SJSA1 (cell line): Measurements from ENCODE around the gene SWT1. TPM values are rescaled to one million over a fixed set of nuclear protein-coding genes. Genes with fewer than 3 reads are reported as not detected.
"Not testable (repeated sequence)": the region's sequence is repeated elsewhere in the genome, so short reads cannot be mapped to it uniquely, and the experiment has no call there.

ENCODE experiments used
- DNase-seq, 2 experiments: peaks; one replicate each; pipeline ENCODE4 v3.0.0-alpha.2; 2015 to 2020; ENCODE audit warnings: low spot score in 2 of 2, low read depth in 1 of 2
- H3K27ac ChIP-seq: fragments of 250-450 bp; sonication (Bioruptor Pico); 2 replicates; pipeline ENCODE4 v1.5.1; 2020; ENCODE audit warnings: mild to moderate bottlenecking, moderate library complexity
- H3K27me3 ChIP-seq: fragments of 250-450 bp; sonication (Bioruptor Pico); replicated peaks from 2 replicates; pipeline ENCODE4 v1.5.1; 2020; ENCODE audit warnings: mild to moderate bottlenecking, moderate library complexity
- H3K36me3 ChIP-seq: fragments of 250-450 bp; sonication (Bioruptor Pico); 2 replicates; pipeline ENCODE4 v1.5.1; 2020; ENCODE audit warnings: mild to moderate bottlenecking
- H3K4me1 ChIP-seq: fragments of 250-450 bp; sonication (Bioruptor Pico); replicated peaks from 2 replicates; pipeline ENCODE4 v1.6.1; 2021; ENCODE audit warnings: mild to moderate bottlenecking
- H3K4me3 ChIP-seq: fragments of 250-450 bp; sonication (Bioruptor Pico); 2 replicates; pipeline ENCODE4 v1.5.1; 2020; ENCODE audit warnings: mild to moderate bottlenecking
- H3K9me3 ChIP-seq: fragments of 250-450 bp; sonication (Bioruptor Pico); replicated peaks from 2 replicates; pipeline ENCODE4 v1.5.1; 2020; ENCODE audit warnings: mild to moderate bottlenecking
- total RNA-seq: library from RNA; depleted of rRNA; stranded (reverse); fragments of >200 nt; shearing (Covaris generic); gene quantifications from 2 replicates; pipeline ENCODE4 v1.2.3, GENCODE V29; 2014

Gene SWT1
- total RNA-seq, 1 experiment from 2014 or later = 1.5 TPM

DNA sequence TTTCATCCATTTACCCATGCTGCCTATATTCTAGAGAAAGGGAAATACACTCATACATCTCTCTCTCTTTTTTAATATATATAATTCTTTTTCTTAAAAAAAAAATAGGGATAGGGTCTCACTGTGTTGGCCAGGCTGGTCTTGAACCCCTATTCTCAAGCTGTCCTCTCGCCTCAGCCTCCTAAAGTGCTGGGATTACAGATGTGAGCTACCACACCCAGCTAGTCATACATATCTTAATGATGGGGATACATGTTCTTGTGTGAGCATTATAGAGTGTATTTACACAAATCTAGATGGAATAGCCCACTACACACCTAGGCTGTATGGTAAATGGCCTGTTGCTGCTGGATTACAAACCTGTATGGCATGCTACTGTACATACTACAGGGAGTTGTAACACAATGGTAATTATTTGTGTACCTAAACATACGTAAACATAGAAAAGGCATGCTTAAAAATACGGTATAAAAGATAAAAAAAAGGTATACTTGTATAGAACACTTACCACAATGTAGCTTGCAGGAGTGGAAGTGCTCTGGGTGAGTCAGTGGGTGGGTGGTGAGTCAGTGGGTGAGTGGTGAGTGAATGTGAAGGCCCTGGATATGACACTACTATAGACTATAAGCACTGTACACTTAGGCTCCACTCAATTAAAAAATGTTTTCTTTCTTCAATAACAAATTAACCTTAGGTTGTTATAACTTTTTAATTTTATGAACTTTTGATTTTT, 87.2 kb downstream of the SWT1 start:
- no peaks in the 10 kb centered on the region for H3K36me3 ChIP-seq

DNA sequence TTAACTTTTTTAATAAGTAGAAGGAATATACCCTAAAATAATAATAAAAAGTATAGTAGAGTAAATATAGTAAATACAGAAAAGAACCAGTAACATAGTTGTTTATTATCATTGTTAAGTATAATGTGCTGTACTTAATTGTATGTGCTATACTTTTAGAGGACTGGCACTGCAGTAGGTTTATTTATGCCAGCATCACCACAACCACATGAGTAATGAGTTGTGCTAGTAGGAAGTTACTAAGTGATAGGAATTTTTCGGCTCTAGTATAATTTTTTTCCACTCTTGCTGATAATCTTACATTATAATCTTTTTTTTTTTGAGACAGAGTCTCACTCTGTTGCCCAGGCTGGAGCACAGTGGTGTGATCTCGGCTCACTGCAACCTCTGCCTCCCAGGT, 88.5 kb downstream of the SWT1 start:
- H3K4me1 ChIP-seq = peaks cover 15% of the 10 kb centered on the region
- no peak overlapping the region for H3K4me3 ChIP-seq
- no peaks in the 10 kb centered on the region for H3K27me3 ChIP-seq
- no peaks in the 10 kb centered on the region for H3K36me3 ChIP-seq
- no peak overlapping the region for H3K27ac ChIP-seq
- H3K9me3 ChIP-seq = no peaks in the 10 kb centered on the region
- no peak for DNase-seq

More for the DNA sequence above, 87.2 kb downstream of the SWT1 start:
- H3K27ac ChIP-seq = no peak overlapping the region
- no peaks in the 10 kb centered on the region for H3K9me3 ChIP-seq
- peaks cover 15% of the 10 kb centered on the region for H3K4me1 ChIP-seq
- H3K4me3 ChIP-seq = no peak overlapping the region
- H3K27me3 ChIP-seq = no peaks in the 10 kb centered on the region
- DNase-seq = peak; percentile 52 to 79

DNA sequence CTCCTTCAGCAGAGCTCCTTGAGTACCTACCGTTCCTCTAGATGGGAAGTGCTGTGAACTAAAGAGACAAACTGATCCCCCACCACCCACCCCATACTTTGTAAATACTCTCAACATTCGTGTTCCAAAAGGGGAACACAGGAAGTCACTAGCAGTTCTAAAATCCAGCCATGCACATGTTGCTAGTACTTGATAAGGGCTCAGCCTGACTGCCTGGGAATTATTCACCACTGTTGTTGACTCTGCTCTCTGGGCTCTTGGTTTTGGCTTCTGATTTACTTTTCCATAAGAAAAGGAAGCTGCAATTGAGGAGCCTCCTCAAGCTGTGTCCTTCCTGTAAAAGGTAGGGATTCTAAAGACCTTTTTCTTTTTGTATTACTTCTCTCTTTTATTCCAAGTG, 92.6 kb downstream of the SWT1 start:
- DNase-seq = no peak
- no peak overlapping the region for H3K4me3 ChIP-seq
- H3K4me1 ChIP-seq = peaks cover 11% of the 10 kb centered on the region
- no peaks in the 10 kb centered on the region for H3K9me3 ChIP-seq
- no peak overlapping the region for H3K27ac ChIP-seq
- no peaks in the 10 kb centered on the region for H3K27me3 ChIP-seq
- no peaks in the 10 kb centered on the region for H3K36me3 ChIP-seq

DNA sequence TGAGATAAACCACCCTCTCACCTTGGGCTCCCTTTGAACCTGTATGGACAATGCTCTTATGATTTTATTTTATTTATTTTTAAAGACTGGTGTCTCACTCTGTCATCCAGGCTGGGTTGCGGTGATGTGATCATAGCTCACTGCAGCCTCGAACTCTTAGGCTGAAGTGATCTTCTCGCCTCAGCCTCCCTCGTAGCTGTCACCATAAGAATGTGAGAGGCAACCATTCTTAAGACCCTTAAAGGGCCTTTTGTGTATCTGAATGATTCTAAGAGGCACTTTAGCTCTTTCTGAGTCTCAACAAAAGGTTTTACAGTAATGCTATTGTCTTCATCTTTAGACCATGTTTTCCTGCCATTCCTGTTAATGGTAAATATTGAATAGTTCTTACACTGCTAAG, 93.1 kb downstream of the SWT1 start:
- Histone ChIP-seq H3K4me1 (peaks cover 8% of the 10 kb centered on the region), H3K36me3 (no peaks in the 10 kb centered on the region), H3K4me3 (no peak overlapping the region), H3K9me3 (no peaks in the 10 kb centered on the region), H3K27ac (no peak overlapping the region), H3K27me3 (no peaks in the 10 kb centered on the region)
- no peak for DNase-seq

DNA sequence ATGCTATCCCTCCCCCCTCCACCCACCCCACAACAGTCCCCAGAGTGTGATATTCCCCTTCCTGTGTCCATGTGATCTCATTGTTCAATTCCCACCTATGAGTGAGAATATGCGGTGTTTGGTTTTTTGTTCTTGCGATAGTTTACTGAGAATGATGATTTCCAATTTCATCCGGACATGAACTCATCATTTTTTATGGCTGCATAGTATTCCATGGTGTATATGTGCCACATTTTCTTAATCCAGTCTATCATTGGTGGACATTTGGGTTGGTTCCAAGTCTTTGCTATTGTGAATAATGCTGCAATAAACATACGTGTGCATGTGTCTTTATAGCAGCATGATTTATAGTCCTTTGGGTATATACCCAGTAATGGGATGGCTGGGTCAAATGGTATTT, 95.0 kb downstream of the SWT1 start:
- not testable (repeated sequence) for DNase-seq, H3K27ac ChIP-seq, H3K36me3 ChIP-seq, H3K4me1 ChIP-seq, H3K27me3 ChIP-seq, H3K9me3 ChIP-seq, H3K4me3 ChIP-seq

DNA sequence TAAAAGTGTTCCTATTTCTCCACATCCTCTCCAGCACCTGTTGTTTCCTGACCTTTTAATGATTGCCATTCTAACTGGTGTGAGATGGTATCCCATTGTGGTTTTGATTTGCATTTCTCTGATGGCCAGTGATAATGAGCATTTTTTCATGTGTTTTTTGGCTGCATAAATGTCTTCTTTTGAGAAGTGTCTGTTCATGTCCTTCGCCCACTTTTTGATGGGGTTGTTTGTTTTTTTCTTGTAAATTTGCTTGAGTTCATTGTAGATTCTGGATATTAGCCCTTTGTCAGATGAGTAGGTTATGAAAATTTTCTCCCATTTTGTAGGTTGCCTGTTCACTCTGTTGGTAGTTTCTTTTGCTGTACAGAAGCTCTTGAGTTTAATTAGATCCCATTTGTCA, 95.4 kb downstream of the SWT1 start:
- not testable (repeated sequence) for H3K27me3 ChIP-seq, DNase-seq, H3K4me3 ChIP-seq, H3K4me1 ChIP-seq, H3K27ac ChIP-seq, H3K36me3 ChIP-seq, H3K9me3 ChIP-seq

DNA sequence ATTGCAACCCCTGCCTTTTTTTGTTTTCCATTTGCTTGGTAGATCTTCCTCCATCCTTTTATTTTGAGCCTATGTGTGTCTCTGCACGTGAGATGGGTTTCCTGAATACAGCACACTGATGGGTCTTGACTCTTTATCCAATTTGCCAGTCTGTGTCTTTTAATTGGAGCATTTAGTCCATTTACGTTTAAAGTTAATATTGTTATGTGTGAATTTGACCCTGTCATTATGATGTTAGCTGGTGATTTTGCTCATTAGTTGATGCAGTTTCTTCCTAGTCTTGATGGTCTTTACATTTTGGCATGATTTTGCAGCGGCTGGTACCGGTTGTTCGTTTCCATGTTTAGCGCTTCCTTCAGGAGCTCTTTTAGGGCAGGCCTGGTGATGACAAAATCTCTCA, 98.6 kb downstream of the SWT1 start:
- not testable (repeated sequence) for H3K4me3 ChIP-seq, H3K27me3 ChIP-seq, H3K9me3 ChIP-seq, H3K27ac ChIP-seq, DNase-seq, H3K36me3 ChIP-seq, H3K4me1 ChIP-seq

DNA sequence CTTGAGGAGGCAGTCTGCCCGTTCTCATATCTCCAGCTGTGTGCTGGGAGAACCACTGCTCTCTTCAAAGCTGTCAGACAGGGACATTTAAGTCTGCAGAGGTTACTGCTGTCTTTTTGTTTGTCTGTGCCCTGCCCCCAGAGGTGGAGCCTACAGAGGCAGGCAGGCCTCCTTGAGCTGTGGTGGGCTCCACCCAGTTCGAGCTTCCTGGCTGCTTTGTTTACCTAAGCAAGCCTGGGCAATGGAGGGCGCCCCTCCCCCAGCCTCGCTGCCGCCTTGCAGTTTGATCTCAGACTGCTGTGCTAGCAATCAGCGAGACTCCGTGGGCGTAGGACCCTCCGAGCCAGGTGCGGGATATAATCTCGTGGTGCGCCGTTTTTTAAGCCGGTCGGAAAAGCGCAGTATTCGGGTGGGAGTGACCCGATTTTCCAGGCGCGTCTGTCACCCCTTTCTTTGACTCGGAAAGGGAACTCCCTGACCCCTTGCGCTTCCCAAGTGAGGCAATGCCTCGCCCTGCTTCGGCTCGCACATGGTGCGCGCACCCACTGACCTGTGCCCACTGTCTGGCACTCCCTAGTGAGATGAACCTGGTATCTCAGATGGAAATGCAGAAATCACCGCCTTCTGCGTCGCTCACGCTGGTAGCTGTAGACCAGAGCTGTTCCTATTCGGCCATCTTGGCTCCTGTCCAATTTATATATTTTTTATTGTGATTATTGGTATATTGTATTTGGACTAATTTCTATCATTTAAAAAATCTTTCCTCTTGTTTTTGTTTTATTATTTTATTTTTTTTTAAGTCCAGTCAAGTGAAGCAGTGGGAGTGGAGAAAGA, 100.4 kb downstream of the SWT1 start:
- H3K4me3 ChIP-seq, DNase-seq, H3K9me3 ChIP-seq, H3K27me3 ChIP-seq, H3K36me3 ChIP-seq, H3K27ac ChIP-seq, H3K4me1 ChIP-seq: not testable (repeated sequence)

DNA sequence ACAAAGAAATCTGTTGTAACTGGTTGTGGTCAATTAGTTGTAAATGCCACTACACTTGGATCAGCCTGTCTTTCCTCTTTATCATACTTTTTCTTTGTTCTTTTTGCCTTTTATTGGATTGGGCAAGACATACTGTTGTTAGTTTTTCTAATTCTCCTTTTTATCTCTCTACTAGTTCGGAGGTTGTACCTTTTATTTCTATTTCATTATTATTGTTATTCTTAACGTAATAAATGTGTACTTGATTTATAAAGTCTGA, 100.9 kb downstream of the SWT1 start:
- no peak overlapping the region for H3K27ac ChIP-seq
- no peaks in the 10 kb centered on the region for H3K9me3 ChIP-seq
- DNase-seq = peak in 1 of 2 experiments; percentile 18

DNA sequence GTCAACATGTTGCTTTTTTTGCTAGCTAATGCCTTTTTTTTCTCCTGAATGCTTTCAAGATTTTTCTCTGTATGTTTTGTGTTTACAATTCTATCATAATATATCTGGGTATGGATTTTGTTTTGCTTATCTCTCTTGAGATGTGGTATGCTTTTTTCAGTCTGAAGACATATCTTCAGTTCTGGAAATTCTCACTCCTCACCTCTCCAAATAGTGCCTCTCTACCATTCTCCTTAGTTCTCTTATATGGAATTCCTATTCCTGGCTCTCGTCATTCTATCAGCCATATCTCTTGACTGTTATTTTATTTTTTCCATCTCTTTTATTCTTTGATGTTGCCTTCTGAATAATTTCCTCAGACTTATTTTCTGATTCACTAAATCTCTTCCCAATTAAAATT, 101.7 kb downstream of the SWT1 start:
- H3K4me3 ChIP-seq = no peak overlapping the region
- no peaks in the 10 kb centered on the region for H3K36me3 ChIP-seq
- no peaks in the 10 kb centered on the region; the same call in 1 of the 2 replicates for H3K4me1 ChIP-seq
- H3K27me3 ChIP-seq = no peaks in the 10 kb centered on the region
- no peak for DNase-seq
- H3K27ac ChIP-seq = no peak overlapping the region
- H3K9me3 ChIP-seq = no peaks in the 10 kb centered on the region

More for the DNA sequence above, 100.9 kb downstream of the SWT1 start:
- Histone ChIP-seq H3K36me3 (no peaks in the 10 kb centered on the region), H3K4me3 (no peak overlapping the region), H3K4me1 (no peaks in the 10 kb centered on the region; the same call in 1 of the 2 replicates), H3K27me3 (no peaks in the 10 kb centered on the region)

DNA sequence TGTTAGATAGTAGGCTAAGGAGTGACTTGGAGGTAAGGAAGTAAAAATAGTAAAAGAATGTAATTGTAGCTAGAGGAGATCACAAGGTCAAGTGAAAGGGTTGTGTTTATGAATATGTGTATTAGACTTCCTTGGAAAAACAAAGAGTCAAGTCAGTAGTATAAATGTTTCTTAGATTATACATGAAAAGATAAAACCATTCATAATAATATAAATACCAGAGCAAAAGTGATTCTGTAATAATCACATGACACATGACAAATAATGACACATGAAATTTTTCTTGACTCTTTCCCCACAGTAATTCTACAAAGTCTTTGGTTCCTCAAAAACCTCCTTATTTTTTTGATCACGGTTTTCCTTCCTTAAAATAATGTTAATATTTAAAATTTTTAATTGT, 103.6 kb downstream of the SWT1 start:
- Histone ChIP-seq H3K27ac (no peak overlapping the region), H3K36me3 (no peaks in the 10 kb centered on the region), H3K27me3 (no peaks in the 10 kb centered on the region), H3K4me3 (no peak overlapping the region), H3K9me3 (no peaks in the 10 kb centered on the region), H3K4me1 (no peaks in the 10 kb centered on the region; the same call in 1 of the 2 replicates)
- DNase-seq = no peak

DNA sequence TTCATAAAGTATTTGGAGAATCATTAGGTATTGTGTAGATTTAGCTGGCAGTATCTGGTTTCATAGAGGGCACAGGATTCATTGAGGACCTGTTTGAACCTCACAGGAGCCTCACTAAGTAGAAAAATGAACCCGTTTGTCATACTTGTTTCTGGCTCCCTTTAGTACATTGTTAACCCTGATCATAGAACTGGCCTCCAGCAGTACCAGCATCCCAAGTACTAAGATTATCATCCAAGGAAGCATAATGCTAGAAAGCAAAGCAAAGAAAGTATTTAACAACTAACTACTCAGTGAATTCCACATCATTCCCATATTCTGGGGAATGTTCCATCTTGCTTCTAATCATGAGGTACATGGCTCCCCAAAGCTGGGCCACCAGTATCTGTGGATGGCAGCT, 105.2 kb downstream of the SWT1 start:
- Histone ChIP-seq H3K4me1 (no peaks in the 10 kb centered on the region; the same call in 1 of the 2 replicates), H3K36me3 (no peaks in the 10 kb centered on the region), H3K27ac (no peak overlapping the region), H3K9me3 (no peaks in the 10 kb centered on the region), H3K4me3 (no peak overlapping the region), H3K27me3 (no peaks in the 10 kb centered on the region)
- DNase-seq = no peak

DNA sequence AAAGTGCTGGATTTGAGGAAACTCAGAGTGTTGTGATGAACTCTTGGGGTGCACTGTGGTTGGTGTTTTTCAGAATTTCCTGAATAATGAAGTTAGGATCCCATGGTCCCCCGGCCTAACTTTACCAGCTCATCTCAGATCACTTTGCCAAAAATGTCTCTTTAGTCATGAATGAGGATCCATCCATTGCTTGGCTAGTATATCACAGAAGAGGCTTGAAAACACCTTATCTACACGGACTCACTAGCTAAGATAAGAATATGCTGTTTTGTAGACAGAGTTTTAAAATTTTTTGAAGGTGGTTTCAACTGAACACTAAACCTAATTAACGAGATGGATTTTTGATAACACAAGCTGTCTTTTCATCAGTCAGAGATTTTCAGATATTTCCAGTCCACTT, 106.3 kb downstream of the SWT1 start:
- Histone ChIP-seq H3K4me3 (no peak overlapping the region), H3K36me3 (no peaks in the 10 kb centered on the region), H3K4me1 (no peaks in the 10 kb centered on the region; the same call in 1 of the 2 replicates), H3K27ac (no peak overlapping the region), H3K9me3 (no peaks in the 10 kb centered on the region), H3K27me3 (no peaks in the 10 kb centered on the region)
- no peak for DNase-seq

DNA sequence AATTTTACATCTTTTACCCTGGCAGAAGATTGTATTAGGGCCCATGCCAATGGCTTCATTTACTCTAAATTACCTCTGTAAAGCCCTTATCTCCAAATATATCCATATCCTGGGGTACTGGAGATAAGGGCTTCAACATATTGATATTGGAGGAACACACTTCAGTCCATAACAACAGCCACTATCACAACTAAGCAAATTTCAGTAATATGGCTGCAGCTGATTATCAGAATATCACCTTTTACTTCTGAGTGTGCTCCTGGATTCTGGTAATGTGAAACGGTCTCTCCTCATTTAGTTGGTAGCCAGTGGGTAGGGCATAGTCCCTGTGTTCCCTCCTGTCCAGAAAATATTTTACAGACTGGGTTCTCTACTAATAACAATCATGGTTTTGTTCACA, 106.8 kb downstream of the SWT1 start:
- H3K9me3 ChIP-seq = no peaks in the 10 kb centered on the region
- H3K36me3 ChIP-seq = no peaks in the 10 kb centered on the region
- H3K4me1 ChIP-seq = no peaks in the 10 kb centered on the region; the same call in 1 of the 2 replicates
- H3K27me3 ChIP-seq = no peaks in the 10 kb centered on the region
- DNase-seq = no peak
- H3K4me3 ChIP-seq = no peak overlapping the region
- H3K27ac ChIP-seq = no peak overlapping the region
